K562 (cell line): ENCODE measurements around the gene FBXO8.

Source experiments
- EHMT2 ChIP-seq: fragments of 450-650 bp; IDR thresholded peaks from 2 replicates; pipeline ENCODE4 v1.6.1; 2018; ENCODE audit warnings: antibody characterized with exemption
- GABPA ChIP-seq: fragments of 200-800 bp; sonication (Bioruptor generic); conservative IDR thresholded peaks from 2 replicates; pipeline ENCODE4 v1.6.1; 2016; ENCODE audit warnings: low read depth, missing genetic modification characterization, missing compliant biosample characterization
- HDAC2 ChIP-seq: fragments of 450-650 bp; IDR thresholded peaks from 2 replicates; pipeline ENCODE4 v1.6.1; 2016; ENCODE audit warnings: mild to moderate bottlenecking
- LARP7 ChIP-seq: fragments of 450-650 bp; IDR thresholded peaks from 2 replicates; pipeline ENCODE4 v1.6.1; 2016
- MAFK ChIP-seq: IDR thresholded peaks from 2 replicates; pipeline ENCODE4 v1.6.1; 2011; ENCODE audit warnings: low read length, improper control_type of control experiment
- PHTF2 ChIP-seq: fragments of 250-450 bp; sonication (Bioruptor Pico); IDR thresholded peaks from 2 replicates; pipeline ENCODE4 v1.5.0; 2021; ENCODE audit warnings: mild to moderate bottlenecking
- POLR2AphosphoS2 ChIP-seq: IDR thresholded peaks from 2 replicates; pipeline ENCODE4 v1.6.1; 2012; ENCODE audit warnings: low read length, improper control_type of control experiment
- SPI1 ChIP-seq: IDR thresholded peaks from 2 replicates; pipeline ENCODE4 v1.6.1; 2011; ENCODE audit warnings: low read depth, low read length, control low read depth, borderline replicate concordance
- ZNF133 ChIP-seq: fragments of 250-450 bp; sonication (Bioruptor Pico); IDR thresholded peaks from 2 replicates; pipeline ENCODE4 v1.4.0; 2020; ENCODE audit warnings: mild to moderate bottlenecking
- ZNF274 ChIP-seq: IDR thresholded peaks from 2 replicates; pipeline ENCODE4 v1.6.1; 2011; ENCODE audit warnings: low read depth, mild to moderate bottlenecking, low read length, moderate library complexity, borderline replicate concordance

GRCh38 chr4:174275101-174275500 is 8.4 kb downstream of the FBXO8 start:
- TF ChIP-seq ZNF274 (no peak), ZNF133 (CRISPR knock-in tag) (no peak), GABPA (no peak), POLR2AphosphoS2 (no peak), EHMT2 (no peak), LARP7 (no peak), PHTF2 (CRISPR knock-in tag) (no peak), HDAC2 (no peak), SPI1 (no peak), MAFK (no peak)
